Limb (tissue), 2 donors: ENCODE data around the gene POU6F1.
A peak's percentile ranks its signal among the peaks of the same experiment; 100 is the strongest.

Experiments
- DNase-seq, 2 donors: peaks; one replicate each; pipeline ENCODE4 v3.0.0-alpha.2; 2016; ENCODE audit errors: extremely low spot score in 2 of 2

POU6F1 gene

GRCh38 chr12:51198568-51199365 is 19.1 kb downstream of the POU6F1 start:
- DNase-seq = no peak

- DNase-seq = no peak
These were observed 19.9 kb downstream of the POU6F1 start for GRCh38 chr12:51197736-51198567.

GRCh38 chr12:51196547-51196946 is 21.3 kb downstream of the POU6F1 start:
- no peak for DNase-seq

- no peak for DNase-seq
These were observed 22.0 kb downstream of the POU6F1 start for GRCh38 chr12:51195841-51196240.

GRCh38 chr12:51192284-51192671 is 25.6 kb downstream of the POU6F1 start:
- no peak for DNase-seq

GRCh38 chr12:51191516-51192283 is 26.2 kb downstream of the POU6F1 start:
- no peak for DNase-seq

GRCh38 chr12:51190820-51191219 is 27.0 kb downstream of the POU6F1 start:
- DNase-seq = no peak

- no peak for DNase-seq
These were observed 28.0 kb downstream of the POU6F1 start for GRCh38 chr12:51189790-51190355.

GRCh38 chr12:51188359-51189051 is 29.4 kb downstream of the POU6F1 start:
- no peak for DNase-seq

GRCh38 chr12:51187370-51187987 is 30.4 kb downstream of the POU6F1 start:
- no peak for DNase-seq

- no peak for DNase-seq
These were observed 31.3 kb downstream of the POU6F1 start for GRCh38 chr12:51186465-51187085.

GRCh38 chr12:51185171-51185717 is 32.6 kb downstream of the POU6F1 start:
- no peak for DNase-seq

GRCh38 chr12:51183816-51184215 is 34.0 kb downstream of the POU6F1 start:
- DNase-seq = peak; percentile 68 to 77

GRCh38 chr12:51183349-51183748 is 34.5 kb downstream of the POU6F1 start:
- DNase-seq = no peak

GRCh38 chr12:51181558-51181957 is 36.3 kb downstream of the POU6F1 start:
- no peak for DNase-seq

- DNase-seq = no peak
These were observed 40.0 kb downstream of the POU6F1 start for GRCh38 chr12:51177897-51178296.

GRCh38 chr12:51174501-51174900 is 43.4 kb downstream of the POU6F1 start:
- DNase-seq = no peak

- DNase-seq = peak; percentile 94 to 95
These were observed 45.1 kb downstream of the POU6F1 start, which contains the start of gene TFCP2 for GRCh38 chr12:51172515-51173431. Gene TFCP2 (minus strand): TSS chr12:51173135. CDS start chr12:51172422, 713 bp downstream.
